K562 (cell line): Measurements from ENCODE around the gene ZCCHC14.

ENCODE experiments used
- GATAD2A ChIP-seq: fragments of 450-650 bp; IDR thresholded peaks from 2 replicates; pipeline ENCODE4 v1.6.1; 2017
- IRF9 ChIP-seq: fragments of 450-650 bp; IDR thresholded peaks from 2 replicates; pipeline ENCODE4 v1.6.1; 2016; ENCODE audit warnings: missing biosample characterization, missing genetic modification characterization
- ZBTB34 ChIP-seq: fragments of 250-450 bp; sonication (Bioruptor Pico); IDR thresholded peaks from 2 replicates; pipeline ENCODE4 v1.8.0; 2021; ENCODE audit warnings: mild to moderate bottlenecking, moderate library complexity

DNA sequence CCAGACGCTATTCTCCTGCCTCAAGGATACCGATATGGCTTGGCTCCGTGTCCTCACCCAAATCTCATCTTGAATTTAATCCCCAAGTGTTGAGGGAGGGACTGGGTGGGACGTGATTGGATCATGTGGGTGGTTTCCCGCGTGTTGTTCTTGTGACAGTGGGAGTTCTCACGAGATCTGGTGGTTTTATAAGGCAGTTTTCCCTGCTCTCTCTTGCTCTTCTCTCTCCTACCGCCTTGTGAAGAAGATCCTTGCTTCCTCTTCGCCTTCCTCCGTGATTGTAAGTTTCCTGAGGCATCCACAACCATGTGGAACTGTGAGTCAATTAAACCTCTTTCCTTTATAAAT is 43.9 kb upstream of the ZCCHC14 start:
- no peak for TF ChIP-seq ZBTB34 (CRISPR knock-in tag)
- TF ChIP-seq GATAD2A: no peak
- TF ChIP-seq IRF9: no peak
